ENCODE results near the gene TM7SF2.

Gene TM7SF2

DNA sequence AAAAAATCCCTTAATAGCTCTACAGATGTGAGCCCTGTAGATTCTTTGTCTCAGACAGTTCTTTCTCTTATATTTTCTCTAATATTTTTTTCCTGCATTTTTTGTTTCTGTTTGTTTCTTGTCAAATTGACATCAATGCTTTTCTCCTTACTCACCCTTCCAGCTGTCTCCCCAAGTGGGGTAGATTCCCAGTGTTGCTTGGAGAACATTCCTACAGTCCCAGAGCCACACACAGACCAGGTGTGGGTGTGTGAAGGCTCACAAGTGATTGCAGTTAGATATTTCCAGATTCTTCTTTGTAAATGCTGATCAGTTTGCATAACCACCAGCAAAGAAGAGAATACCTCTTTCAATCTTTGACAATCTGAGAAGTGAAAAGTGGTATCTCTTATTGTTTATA lies 8.2 kb upstream of the TM7SF2 start:
- peaks cover 2% of the 10 kb centered on the region for H3K4me1 Mint-ChIP-seq
- H3K4me3 Mint-ChIP-seq: no peak overlapping the region
- peak overlapping the region; percentile 7 for H3K27ac Mint-ChIP-seq
- DNase-seq (no peak), ATAC-seq (no peak)
- peaks cover 19% of the 10 kb centered on the region for H3K36me3 Mint-ChIP-seq (ENCODE audit: low read depth)
- H3K9me3 Mint-ChIP-seq: no peaks in the 10 kb centered on the region
- H3K27me3 Mint-ChIP-seq: no peaks in the 10 kb centered on the region

DNA sequence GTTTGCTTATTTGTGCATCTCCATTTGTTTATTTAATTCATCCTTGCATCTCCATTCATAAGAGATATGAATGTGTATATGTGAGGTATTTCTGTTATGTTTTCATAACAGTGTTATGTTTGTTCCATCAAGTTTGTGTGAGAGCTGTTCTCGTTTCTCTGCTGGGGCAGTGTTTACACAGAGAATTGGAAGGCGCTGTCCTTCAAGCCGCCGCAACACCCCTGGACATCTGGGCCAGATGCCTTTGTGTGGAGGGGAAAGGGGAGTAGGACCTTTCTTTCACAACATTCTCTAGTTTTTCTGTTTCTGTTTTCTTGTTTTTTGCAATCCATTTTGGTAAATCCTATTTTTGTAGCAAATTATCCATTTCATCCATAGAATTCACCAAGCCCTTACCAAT lies 7.0 kb upstream of the TM7SF2 start:
- Mint-ChIP-seq H3K27ac (no peak overlapping the region), H3K27me3 (no peaks in the 10 kb centered on the region), H3K4me1 (no peaks in the 10 kb centered on the region), H3K36me3 (ENCODE audit: low read depth) (peaks cover 14% of the 10 kb centered on the region), H3K9me3 (no peaks in the 10 kb centered on the region), H3K4me3 (no peak overlapping the region)
- no peak for ATAC-seq
- DNase-seq: no peak

DNA sequence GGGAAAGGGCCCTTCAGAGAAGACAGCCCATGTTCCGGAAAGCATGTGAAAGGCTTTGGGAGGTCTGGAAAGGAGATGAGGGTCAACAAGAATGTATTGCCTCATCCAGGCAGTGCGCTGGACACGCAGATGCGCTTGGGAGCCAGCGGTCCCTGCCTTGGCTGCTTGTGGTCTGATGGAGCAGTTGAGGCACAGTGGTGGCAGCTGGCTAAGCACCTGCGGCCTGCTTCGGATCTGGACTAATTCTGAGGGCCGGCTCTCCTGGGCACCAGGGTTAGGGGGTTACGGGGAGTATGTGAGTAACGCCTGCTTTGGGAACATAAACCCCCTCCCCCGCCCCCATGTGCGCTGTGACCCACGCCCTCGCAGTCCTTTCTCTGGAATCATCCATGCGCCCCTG lies 4.6 kb upstream of the TM7SF2 start:
- no peak for DNase-seq

DNA sequence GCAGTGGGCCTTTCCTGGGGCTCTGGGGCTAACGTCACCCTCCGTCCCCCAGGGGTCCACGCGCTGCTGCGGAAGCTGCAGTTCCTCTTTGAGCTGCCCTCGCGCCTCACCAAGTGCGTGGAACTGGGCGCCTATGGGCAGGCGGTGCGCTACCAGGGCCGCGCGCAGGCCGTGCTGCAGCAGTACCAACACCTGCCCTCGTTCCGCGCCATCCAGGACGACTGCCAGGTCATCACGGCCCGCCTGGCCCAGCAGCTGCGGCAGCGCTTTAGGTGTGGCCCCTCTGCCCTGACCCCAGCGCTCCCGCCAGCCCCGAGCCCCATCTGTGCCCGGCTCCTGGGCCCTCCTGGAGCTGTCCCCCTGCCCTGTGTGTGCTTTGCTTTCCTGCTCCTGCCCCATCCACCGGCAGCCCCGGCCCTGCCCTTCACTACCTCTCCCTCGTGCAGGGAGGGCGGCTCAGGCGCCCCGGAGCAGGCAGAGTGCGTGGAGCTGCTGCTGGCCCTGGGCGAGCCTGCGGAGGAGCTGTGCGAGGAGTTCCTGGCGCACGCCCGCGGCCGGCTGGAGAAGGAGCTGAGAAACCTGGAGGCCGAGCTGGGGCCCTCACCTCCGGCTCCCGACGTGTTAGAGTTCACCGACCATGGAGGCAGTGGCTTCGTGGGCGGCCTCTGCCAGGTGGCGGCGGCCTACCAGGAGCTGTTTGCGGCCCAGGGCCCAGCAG lies 3.8 kb upstream of the TM7SF2 start:
- Mint-ChIP-seq H3K27me3 (no peaks in the 10 kb centered on the region), H3K4me1 (peaks cover 19% of the 10 kb centered on the region), H3K4me3 (no peak overlapping the region), H3K36me3 (ENCODE audit: low read depth) (peaks cover 11% of the 10 kb centered on the region), H3K27ac (no peak overlapping the region), H3K9me3 (no peaks in the 10 kb centered on the region)
- no peak for ATAC-seq
- no peak for DNase-seq

More for the DNA sequence above, 4.6 kb upstream of the TM7SF2 start:
- Mint-ChIP-seq H3K9me3 (no peaks in the 10 kb centered on the region), H3K27ac (no peak overlapping the region), H3K36me3 (ENCODE audit: low read depth) (peaks cover 11% of the 10 kb centered on the region), H3K4me1 (peaks cover 17% of the 10 kb centered on the region), H3K4me3 (no peak overlapping the region), H3K27me3 (no peaks in the 10 kb centered on the region)
- no peak for ATAC-seq

DNA sequence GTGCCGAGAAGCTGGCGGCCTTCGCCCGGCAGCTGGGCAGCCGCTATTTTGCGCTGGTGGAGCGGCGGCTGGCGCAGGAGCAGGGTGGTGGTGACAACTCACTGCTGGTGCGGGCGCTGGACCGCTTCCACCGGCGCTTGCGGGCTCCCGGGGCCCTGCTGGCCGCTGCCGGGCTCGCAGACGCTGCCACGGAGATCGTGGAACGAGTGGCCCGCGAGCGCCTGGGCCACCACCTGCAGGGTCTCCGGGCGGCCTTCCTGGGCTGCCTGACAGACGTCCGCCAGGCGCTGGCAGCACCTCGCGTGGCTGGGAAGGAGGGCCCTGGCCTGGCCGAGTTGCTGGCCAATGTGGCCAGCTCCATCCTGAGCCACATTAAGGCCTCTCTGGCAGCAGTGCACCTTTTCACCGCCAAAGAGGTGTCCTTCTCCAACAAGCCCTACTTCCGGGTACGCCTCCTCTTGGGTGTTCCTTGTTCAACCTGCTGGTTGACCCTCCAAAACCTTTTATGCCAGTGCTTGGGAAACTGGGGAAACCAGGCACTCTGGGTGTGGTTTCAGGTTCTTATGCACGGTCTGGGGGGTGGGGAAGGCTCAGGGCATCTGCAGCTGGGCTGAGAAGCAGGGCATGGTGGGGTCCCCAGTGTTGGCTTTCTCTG lies 3.1 kb upstream of the TM7SF2 start:
- Mint-ChIP-seq H3K27me3 (no peaks in the 10 kb centered on the region), H3K4me3 (no peak overlapping the region), H3K27ac (no peak overlapping the region), H3K36me3 (ENCODE audit: low read depth) (peaks cover 11% of the 10 kb centered on the region), H3K9me3 (no peaks in the 10 kb centered on the region), H3K4me1 (peaks cover 26% of the 10 kb centered on the region)
- ATAC-seq (no peak), DNase-seq (no peak)

DNA sequence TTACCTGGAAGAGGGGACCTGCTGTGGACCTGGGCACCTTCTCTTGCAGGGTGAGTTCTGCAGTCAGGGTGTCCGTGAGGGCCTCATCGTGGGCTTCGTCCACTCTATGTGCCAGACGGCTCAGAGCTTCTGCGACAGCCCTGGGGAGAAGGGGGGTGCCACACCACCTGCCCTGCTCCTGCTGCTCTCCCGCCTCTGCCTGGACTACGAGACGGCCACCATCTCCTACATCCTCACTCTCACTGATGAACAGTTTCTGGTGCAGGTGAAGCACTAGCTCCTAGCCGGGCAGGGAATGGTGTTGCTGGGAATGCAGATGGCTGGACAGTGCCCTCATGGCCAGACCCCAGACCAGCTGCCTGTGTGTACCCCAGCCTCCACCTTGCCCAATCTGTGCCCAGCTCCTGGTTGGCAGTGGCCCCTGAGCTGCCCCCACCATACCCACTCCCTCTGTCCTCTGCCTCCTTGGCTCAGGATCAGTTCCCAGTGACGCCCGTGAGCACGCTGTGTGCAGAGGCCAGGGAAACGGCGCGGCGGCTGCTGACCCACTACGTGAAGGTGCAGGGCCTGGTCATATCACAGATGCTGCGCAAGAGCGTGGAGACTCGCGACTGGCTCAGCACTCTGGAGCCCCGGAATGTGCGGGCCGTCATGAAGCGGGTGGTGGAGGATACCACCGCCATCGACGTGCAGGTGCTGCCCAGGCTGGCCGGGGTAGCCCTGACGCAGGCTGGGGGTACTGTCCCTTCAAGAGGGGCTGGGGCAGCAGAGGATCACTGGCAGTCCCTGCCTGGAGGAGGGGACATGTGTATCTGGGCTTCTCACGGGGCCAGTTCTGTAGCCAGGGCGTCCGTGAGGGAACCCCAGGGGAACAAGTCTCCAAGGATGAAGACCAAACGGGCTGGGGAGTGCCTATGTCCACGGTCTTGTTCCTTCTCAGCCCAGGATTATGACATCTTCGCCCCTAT lies 2.2 kb upstream of the TM7SF2 start:
- ATAC-seq: no peak
- Mint-ChIP-seq H3K4me3 (no peak overlapping the region), H3K27me3 (no peaks in the 10 kb centered on the region), H3K36me3 (ENCODE audit: low read depth) (peaks cover 10% of the 10 kb centered on the region), H3K4me1 (peaks cover 34% of the 10 kb centered on the region), H3K9me3 (no peaks in the 10 kb centered on the region), H3K27ac (no peak overlapping the region)
- DNase-seq: no peak

DNA sequence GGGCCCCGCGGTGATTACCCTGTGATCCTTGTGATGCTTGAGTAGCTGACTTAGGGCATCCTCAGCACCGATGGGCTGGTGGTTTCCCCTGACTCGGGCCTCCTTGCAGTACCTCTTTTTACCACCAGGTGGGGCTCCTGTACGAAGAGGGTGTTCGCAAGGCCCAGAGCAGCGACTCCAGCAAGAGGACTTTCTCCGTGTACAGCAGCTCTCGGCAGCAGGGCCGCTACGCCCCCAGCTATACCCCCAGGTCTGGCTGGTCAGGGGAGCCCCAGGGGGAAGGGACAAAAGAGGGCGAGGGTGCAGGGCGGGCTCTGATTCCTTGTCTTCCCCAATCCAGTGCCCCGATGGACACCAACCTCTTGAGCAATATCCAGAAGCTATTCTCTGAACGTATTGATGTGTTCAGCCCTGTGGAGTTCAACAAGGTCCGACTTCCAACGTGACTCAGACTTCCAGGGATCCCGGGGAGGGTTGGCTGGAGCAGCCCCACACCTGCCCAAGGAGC lies 1.3 kb upstream of the TM7SF2 start:
- Mint-ChIP-seq H3K27ac (no peak overlapping the region), H3K4me3 (no peak overlapping the region), H3K27me3 (no peaks in the 10 kb centered on the region), H3K9me3 (no peaks in the 10 kb centered on the region), H3K4me1 (peaks cover 36% of the 10 kb centered on the region), H3K36me3 (ENCODE audit: low read depth) (peaks cover 9% of the 10 kb centered on the region)
- DNase-seq: peak; percentile 98
- ATAC-seq: peak; percentile 52

DNA sequence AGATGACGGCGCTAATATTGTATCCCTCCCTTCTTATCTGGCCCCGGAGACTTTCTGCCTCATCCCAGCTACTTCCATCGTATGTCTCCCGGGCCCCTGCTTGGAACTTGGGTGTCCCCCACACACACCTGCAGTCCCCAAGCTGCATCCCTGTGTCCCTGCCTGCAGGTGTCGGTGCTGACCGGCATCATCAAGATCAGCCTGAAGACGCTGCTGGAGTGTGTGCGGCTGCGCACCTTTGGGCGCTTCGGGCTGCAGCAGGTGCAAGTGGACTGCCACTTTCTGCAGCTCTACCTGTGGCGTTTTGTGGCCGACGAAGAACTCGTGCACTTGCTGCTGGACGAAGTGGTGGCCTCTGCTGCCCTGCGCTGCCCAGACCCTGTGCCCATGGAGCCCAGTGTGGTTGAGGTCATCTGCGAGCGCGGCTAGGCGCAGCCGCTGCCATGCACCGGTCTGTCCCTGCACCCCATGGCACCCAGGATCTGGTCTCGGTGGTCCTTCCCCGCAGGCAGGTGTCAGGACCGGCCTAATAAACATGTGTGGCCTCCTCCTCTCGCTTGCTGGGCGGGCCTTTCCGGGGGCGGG lies 421 bp upstream of the TM7SF2 start:
- Mint-ChIP-seq H3K36me3 (ENCODE audit: low read depth) (peaks cover 10% of the 10 kb centered on the region), H3K27ac (no peak overlapping the region), H3K4me1 (peaks cover 44% of the 10 kb centered on the region), H3K9me3 (no peaks in the 10 kb centered on the region), H3K27me3 (no peaks in the 10 kb centered on the region), H3K4me3 (peak overlapping the region; percentile 79)
- no peak for DNase-seq
- ATAC-seq: no peak

DNA sequence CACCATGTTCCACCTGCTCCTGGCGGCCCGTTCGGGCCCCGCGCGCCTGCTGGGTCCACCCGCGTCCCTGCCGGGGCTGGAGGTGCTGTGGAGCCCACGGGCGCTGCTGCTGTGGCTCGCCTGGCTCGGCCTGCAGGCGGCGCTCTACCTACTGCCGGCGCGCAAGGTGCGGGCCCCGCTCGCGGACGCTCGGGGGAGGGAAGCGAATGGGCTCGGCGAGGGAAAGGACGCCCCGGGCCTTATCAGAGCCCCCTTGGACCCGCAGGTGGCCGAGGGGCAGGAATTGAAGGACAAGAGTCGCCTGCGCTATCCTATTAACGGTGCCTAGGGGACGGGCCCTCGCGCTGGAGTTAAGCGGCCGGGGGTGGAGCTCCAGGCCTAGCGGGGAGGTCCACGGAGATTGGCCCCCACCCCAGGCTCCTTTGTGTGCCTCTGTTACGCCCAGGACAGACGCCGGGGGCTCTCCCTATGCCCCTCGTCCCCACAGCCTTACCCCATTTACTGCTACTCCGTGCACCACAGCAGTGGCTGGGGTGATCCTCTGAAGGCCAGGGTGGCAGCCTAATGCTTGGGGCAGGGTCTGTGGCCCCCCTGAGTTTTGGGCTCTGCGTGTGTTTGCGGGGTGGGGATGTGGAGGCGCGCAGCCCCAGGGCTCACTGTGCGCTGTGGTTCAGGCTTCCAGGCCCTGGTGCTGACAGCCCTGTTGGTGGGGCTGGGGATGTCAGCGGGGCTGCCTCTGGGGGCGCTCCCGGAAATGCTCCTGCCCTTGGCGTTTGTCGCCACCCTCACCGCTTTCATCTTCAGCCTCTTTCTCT lies 1.1 kb downstream of the TM7SF2 start:
- peaks cover 52% of the 10 kb centered on the region for H3K4me1 Mint-ChIP-seq
- peak overlapping the region; percentile 67 for H3K27ac Mint-ChIP-seq
- ATAC-seq (peak; percentile 36), DNase-seq (peak; percentile 82)
- no peaks in the 10 kb centered on the region for H3K9me3 Mint-ChIP-seq
- peaks cover 15% of the 10 kb centered on the region for H3K36me3 Mint-ChIP-seq (ENCODE audit: low read depth)
- no peaks in the 10 kb centered on the region for H3K27me3 Mint-ChIP-seq
- peak overlapping the region; percentile 79 for H3K4me3 Mint-ChIP-seq

DNA sequence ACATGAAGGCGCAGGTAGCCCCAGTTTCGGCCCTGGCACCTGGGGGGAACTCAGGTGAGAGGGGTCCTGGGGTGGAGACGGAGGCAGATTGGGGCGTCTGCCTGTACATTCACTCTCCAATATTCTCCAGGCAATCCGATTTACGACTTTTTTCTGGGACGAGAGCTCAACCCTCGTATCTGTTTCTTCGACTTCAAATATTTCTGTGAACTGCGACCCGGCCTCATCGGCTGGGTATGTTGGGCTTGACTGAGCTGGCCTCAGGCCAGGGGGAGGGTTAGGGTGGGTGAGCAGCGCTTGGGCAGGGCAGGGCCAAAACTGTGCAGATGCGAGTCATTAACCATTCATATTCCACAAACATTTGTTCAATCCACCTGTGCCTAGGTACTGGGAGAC lies 1.7 kb downstream of the TM7SF2 start:
- Mint-ChIP-seq H3K4me3 (peak overlapping the region; percentile 79), H3K36me3 (ENCODE audit: low read depth) (peaks cover 18% of the 10 kb centered on the region), H3K27me3 (no peaks in the 10 kb centered on the region), H3K4me1 (peaks cover 57% of the 10 kb centered on the region), H3K27ac (peak overlapping the region; percentile 67), H3K9me3 (no peaks in the 10 kb centered on the region)
- no peak for DNase-seq
- no peak for ATAC-seq

DNA sequence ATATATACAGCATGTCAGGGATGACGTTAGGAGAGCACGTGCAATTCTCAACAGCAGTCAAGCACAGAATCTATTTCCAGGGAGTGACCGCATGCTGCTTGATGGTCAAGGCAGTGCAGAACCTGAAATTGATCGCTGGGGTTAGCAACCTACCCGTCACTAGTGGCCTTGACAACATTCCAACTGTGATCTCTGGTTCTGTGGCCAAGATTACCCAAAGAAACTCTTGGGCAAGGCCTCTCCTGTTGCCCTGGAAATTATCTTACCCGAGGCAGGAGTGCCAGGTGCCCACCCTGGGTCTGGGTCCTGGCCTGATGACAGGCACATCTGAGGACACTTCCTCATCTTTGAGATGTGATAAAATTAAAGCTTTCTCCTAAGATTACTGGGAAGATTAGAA lies 2.2 kb downstream of the TM7SF2 start:
- peaks cover 62% of the 10 kb centered on the region for H3K4me1 Mint-ChIP-seq

DNA sequence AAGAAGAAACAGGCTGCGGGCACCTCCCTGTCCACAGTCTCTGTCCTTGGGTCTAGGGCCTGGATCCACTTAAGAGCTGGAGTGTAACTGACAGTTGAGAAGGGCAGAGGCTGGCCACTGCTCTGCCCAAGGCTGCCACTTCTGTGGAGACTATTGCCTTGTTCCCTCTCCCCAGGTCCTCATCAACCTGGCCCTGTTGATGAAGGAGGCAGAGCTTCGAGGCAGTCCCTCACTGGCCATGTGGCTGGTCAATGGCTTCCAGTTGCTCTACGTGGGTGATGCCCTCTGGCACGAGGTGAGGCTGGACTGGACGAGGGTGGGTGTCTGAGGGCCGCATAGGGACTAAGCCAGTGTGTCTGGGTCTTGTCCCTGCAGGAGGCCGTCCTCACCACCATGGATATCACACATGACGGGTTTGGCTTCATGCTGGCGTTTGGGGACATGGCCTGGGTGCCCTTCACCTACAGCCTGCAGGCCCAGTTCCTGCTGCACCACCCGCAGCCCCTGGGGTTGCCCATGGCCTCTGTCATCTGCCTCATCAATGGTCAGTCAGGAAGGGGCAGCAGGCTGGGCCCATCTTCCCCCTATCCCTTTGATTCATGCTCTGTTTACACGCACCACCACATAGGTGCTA lies 3.0 kb downstream of the TM7SF2 start:
- no peak overlapping the region for H3K27ac Mint-ChIP-seq
- DNase-seq: no peak
- peaks cover 29% of the 10 kb centered on the region for H3K36me3 Mint-ChIP-seq (ENCODE audit: low read depth)

More for the DNA sequence above, 2.2 kb downstream of the TM7SF2 start:
- Mint-ChIP-seq H3K27ac (no peak overlapping the region), H3K36me3 (ENCODE audit: low read depth) (peaks cover 23% of the 10 kb centered on the region), H3K4me3 (peak overlapping the region; percentile 79), H3K9me3 (no peaks in the 10 kb centered on the region), H3K27me3 (no peaks in the 10 kb centered on the region)
- DNase-seq (no peak), ATAC-seq (no peak)

DNA sequence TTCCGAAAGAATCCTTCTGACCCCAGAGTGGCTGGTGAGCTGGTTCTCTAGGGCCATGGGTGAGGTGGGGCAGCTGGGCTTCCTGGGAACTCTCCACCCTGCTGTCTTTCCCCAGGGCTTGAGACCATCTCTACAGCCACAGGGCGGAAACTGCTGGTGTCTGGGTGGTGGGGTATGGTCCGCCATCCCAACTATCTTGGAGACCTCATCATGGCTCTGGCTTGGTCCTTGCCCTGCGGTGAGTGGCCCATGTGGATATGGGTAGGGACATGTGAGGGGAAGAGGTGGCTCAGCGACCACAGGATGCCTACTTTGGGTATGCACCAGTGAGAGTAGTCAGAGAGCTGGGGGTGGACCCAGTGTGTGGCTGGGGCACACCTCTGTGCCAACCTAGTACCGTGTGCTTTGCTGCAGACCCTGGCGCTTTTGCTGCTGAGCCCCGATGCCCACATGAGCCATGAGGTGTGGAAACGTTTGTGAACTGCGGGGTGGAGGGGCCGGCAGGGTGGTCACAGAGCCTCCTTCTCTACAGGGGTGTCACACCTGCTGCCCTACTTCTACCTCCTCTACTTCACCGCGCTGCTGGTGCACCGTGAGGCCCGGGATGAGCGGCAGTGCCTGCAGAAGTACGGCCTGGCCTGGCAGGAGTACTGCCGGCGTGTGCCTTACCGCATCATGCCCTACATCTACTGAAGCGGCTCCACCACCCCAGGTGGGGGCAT lies 3.9 kb downstream of the TM7SF2 start:
- ATAC-seq (no peak), DNase-seq (no peak)
- Mint-ChIP-seq H3K27me3 (no peaks in the 10 kb centered on the region), H3K4me3 (peak overlapping the region; percentile 86), H3K4me1 (peaks cover 73% of the 10 kb centered on the region), H3K9me3 (no peaks in the 10 kb centered on the region), H3K36me3 (ENCODE audit: low read depth) (peaks cover 37% of the 10 kb centered on the region), H3K27ac (peak overlapping the region; percentile 95)

More for the DNA sequence above, 3.0 kb downstream of the TM7SF2 start:
- H3K4me1 Mint-ChIP-seq: peaks cover 70% of the 10 kb centered on the region
- H3K27me3 Mint-ChIP-seq: no peaks in the 10 kb centered on the region
- H3K9me3 Mint-ChIP-seq: no peaks in the 10 kb centered on the region
- H3K4me3 Mint-ChIP-seq: peak overlapping the region; percentile 79
- ATAC-seq: no peak
